Loucy (cell line): ENCODE results near the gene TECTB.

ENCODE experiments used
- H2AFZ ChIP-seq: fragments of 200-600 bp; sonication (generic); 2 replicates; pipeline ENCODE4 v1.6.0; 2016; ENCODE audit warnings: antibody characterized with exemption, mild to moderate bottlenecking, low read length, moderate library complexity
- H3F3A ChIP-seq: fragments of 200-600 bp; 2 replicates; pipeline ENCODE4 v1.6.0; 2016; ENCODE audit warnings: antibody characterized with exemption, low read depth, mild to moderate bottlenecking
- H3K27me3 ChIP-seq: fragments of 200-600 bp; sonication (generic); 2 replicates; pipeline ENCODE4 v1.6.1; 2014; ENCODE audit warnings: low read length, mild to moderate bottlenecking; ENCODE audit not compliant: insufficient read depth, poor library complexity, severe bottlenecking
- H3K36me3 ChIP-seq: fragments of 200-600 bp; sonication (generic); 2 replicates; pipeline ENCODE4 v1.6.1; 2016; ENCODE audit warnings: low read length; ENCODE audit not compliant: insufficient read depth
- H3K4me1 ChIP-seq: fragments of 200-600 bp; sonication (generic); 2 replicates; pipeline ENCODE4 v1.5.1; 2014; ENCODE audit warnings: low read length, mild to moderate bottlenecking; ENCODE audit not compliant: insufficient read depth, poor library complexity, severe bottlenecking
- H3K4me2 ChIP-seq: fragments of 200-600 bp; sonication (generic); 2 replicates; pipeline ENCODE4 v1.6.0; 2014; ENCODE audit warnings: antibody characterized with exemption, low read length, low read depth, mild to moderate bottlenecking; ENCODE audit not compliant: poor library complexity, severe bottlenecking
- H3K4me3 ChIP-seq: fragments of 200-600 bp; sonication (generic); 2 replicates; pipeline ENCODE4 v1.5.1; 2014; ENCODE audit warnings: low read length, mild to moderate bottlenecking, mixed read lengths; ENCODE audit not compliant: poor library complexity, severe bottlenecking
- H3K79me2 ChIP-seq: fragments of 200-600 bp; sonication (generic); 2 replicates; pipeline ENCODE4 v1.6.1; 2014; ENCODE audit warnings: low read length; ENCODE audit not compliant: insufficient read depth
- H3K9ac ChIP-seq: fragments of 200-600 bp; sonication (generic); 2 replicates; pipeline ENCODE4 v1.6.0; 2014; ENCODE audit warnings: mild to moderate bottlenecking, low read depth, low read length, moderate library complexity; ENCODE audit not compliant: poor library complexity, severe bottlenecking
- H3K9me2 ChIP-seq: fragments of 200-600 bp; sonication (generic); replicated peaks from 2 replicates; pipeline ENCODE4 v1.6.1; 2016; ENCODE audit warnings: low read depth, low read length, mixed read lengths
- H3K9me3 ChIP-seq: fragments of 200-600 bp; sonication (generic); 2 replicates; pipeline ENCODE4 v1.6.1; 2014; ENCODE audit warnings: mild to moderate bottlenecking, antibody characterized with exemption, low read length, low read depth; ENCODE audit not compliant: insufficient read depth
- H4K20me1 ChIP-seq: fragments of 200-600 bp; sonication (generic); 2 replicates; pipeline ENCODE4 v1.6.0; 2014; ENCODE audit warnings: antibody characterized with exemption, low read length, mild to moderate bottlenecking; ENCODE audit not compliant: insufficient read depth, poor library complexity, severe bottlenecking
- EZH2phosphoT487 ChIP-seq: fragments of 200-600 bp; IDR thresholded peaks from 2 replicates; pipeline ENCODE4 v1.6.1; 2018; ENCODE audit warnings: antibody characterized with exemption, mild to moderate bottlenecking, moderate library complexity, borderline replicate concordance
- TF ChIP-seq, protein P1 (sequence below): fragments of 200-600 bp; sonication (generic); conservative IDR thresholded peaks from 2 replicates; pipeline ENCODE4 v1.5.1; 2014; ENCODE audit warnings: mild to moderate bottlenecking, antibody characterized with exemption, low read length

TECTB gene

DNA sequence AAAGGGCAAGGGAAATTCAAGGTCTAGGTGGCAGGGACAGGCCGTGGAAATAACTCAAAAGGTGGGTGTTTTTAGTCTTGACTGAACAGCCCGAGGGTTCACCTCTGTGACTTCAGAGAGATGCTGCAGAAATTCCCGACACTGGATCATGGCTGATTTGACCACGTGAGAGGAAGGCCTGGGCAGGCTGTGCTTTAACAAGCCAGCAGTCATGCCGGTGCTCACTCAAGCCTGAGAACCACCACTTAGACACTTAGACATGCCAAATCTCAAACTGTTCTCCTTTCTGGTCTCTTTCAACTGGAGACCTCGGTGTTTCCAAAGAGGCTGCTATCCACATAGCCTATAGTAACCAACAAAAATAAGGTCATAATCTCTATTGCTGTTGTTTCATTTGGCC, 15.4 kb downstream of the TECTB start:
- no peaks in the 10 kb centered on the region for H3K27me3 ChIP-seq
- no peaks in the 10 kb centered on the region for H3K9me2 ChIP-seq
- no peak overlapping the region for H3K9ac ChIP-seq
- no peaks in the 10 kb centered on the region for H3K9me3 ChIP-seq
- H3K4me3 ChIP-seq, result no peak overlapping the region
- H3F3A ChIP-seq, result no peaks in the 10 kb centered on the region
- H3K4me2 ChIP-seq, result no peak overlapping the region
- no peaks in the 10 kb centered on the region for H3K36me3 ChIP-seq
- no peaks in the 10 kb centered on the region for H3K4me1 ChIP-seq
- TF ChIP-seq EZH2phosphoT487, result no peak
- TF ChIP-seq, protein P1, sequence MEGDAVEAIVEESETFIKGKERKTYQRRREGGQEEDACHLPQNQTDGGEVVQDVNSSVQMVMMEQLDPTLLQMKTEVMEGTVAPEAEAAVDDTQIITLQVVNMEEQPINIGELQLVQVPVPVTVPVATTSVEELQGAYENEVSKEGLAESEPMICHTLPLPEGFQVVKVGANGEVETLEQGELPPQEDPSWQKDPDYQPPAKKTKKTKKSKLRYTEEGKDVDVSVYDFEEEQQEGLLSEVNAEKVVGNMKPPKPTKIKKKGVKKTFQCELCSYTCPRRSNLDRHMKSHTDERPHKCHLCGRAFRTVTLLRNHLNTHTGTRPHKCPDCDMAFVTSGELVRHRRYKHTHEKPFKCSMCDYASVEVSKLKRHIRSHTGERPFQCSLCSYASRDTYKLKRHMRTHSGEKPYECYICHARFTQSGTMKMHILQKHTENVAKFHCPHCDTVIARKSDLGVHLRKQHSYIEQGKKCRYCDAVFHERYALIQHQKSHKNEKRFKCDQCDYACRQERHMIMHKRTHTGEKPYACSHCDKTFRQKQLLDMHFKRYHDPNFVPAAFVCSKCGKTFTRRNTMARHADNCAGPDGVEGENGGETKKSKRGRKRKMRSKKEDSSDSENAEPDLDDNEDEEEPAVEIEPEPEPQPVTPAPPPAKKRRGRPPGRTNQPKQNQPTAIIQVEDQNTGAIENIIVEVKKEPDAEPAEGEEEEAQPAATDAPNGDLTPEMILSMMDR, result no peak
- H2AFZ ChIP-seq, result no peak overlapping the region
- H4K20me1 ChIP-seq, result no peaks in the 10 kb centered on the region
- no peaks in the 10 kb centered on the region for H3K79me2 ChIP-seq

DNA sequence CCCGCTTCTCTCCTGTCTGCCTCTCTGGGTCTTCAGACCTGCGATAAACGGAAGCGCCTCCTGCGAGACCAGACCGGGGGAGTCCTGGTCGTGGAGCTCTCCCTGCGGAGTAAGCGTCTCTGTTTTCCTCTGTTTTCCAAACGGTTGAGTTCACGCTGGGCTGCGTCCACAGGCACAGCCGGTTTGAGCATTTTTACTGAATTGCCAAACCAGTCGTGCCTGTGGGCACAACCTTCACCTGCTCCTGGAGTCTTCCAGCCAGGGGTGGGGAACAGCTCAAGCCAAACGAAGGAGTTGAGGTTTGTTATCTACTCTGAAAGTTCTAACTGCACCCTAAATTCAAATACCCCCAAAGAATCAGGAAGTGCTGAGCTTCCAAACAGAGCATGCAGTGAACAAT, 16.3 kb downstream of the TECTB start:
- TF ChIP-seq, protein P1, result no peak
- TF ChIP-seq EZH2phosphoT487, result no peak
- Histone ChIP-seq H3K4me1 (no peaks in the 10 kb centered on the region), H2AFZ (no peak overlapping the region), H4K20me1 (no peaks in the 10 kb centered on the region), H3K36me3 (no peaks in the 10 kb centered on the region), H3K79me2 (no peaks in the 10 kb centered on the region), H3F3A (no peaks in the 10 kb centered on the region), H3K9ac (no peak overlapping the region), H3K4me3 (no peak overlapping the region), H3K4me2 (no peak overlapping the region), H3K27me3 (no peaks in the 10 kb centered on the region), H3K9me3 (no peaks in the 10 kb centered on the region), H3K9me2 (no peaks in the 10 kb centered on the region)

DNA sequence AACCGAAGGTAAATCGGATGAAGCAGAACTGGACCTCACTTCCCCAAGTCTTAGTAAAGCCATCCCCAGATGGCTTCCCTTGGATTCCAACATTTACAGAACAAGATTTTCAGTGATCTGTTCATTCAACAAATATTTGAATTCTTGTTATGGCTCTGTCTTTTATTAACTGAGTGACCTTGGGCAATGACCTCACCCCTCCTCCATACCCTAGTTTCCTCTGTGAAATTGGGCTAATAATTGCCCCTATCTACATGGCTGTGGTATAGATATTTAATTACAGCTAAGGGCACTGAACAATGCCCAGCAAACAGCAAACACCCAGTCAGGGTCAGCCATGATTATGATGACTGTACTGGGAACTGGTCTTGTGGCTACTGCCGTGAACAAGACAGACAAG, 19.1 kb downstream of the TECTB start:
- no peak overlapping the region for H2AFZ ChIP-seq
- H3K4me3 ChIP-seq, result no peak overlapping the region
- TF ChIP-seq, protein P1, result no peak
- TF ChIP-seq EZH2phosphoT487, result no peak
- H3K4me1 ChIP-seq, result no peaks in the 10 kb centered on the region
- H4K20me1 ChIP-seq, result no peaks in the 10 kb centered on the region
- H3K9me2 ChIP-seq, result no peaks in the 10 kb centered on the region
- no peaks in the 10 kb centered on the region for H3K9me3 ChIP-seq
- H3K4me2 ChIP-seq, result no peak overlapping the region
- H3K36me3 ChIP-seq, result no peaks in the 10 kb centered on the region
- no peaks in the 10 kb centered on the region for H3K79me2 ChIP-seq
- no peaks in the 10 kb centered on the region for H3K27me3 ChIP-seq
- H3F3A ChIP-seq, result no peaks in the 10 kb centered on the region
- no peak overlapping the region for H3K9ac ChIP-seq
